HL-60 (cell line): Measurements from ENCODE around the gene RPS19.

Source experiments
- DNase-seq, 2 experiments: peaks; one replicate each; pipeline ENCODE4 v3.0.0-alpha.2; 2010 to 2020; ENCODE audit warnings: low read depth in 1 of 2, low spot score in 1 of 2
- H3K27ac ChIP-seq: fragments of 250-450 bp; sonication (Bioruptor Pico); replicated peaks from 2 replicates; pipeline ENCODE4 v1.5.1; 2020; ENCODE audit warnings: mild to moderate bottlenecking, moderate library complexity
- H3K27me3 ChIP-seq: fragments of 250-450 bp; sonication (Bioruptor Pico); 2 replicates; pipeline ENCODE4 v1.5.1; 2021; ENCODE audit warnings: mild to moderate bottlenecking, moderate library complexity; ENCODE audit not compliant: insufficient read depth, poor library complexity, severe bottlenecking
- H3K4me3 ChIP-seq: replicated peaks from 2 replicates; pipeline ENCODE4 v1.5.1; 2011; ENCODE audit warnings: mild to moderate bottlenecking, control low read depth, low read length; ENCODE audit not compliant: insufficient read depth
- CTCF ChIP-seq: IDR thresholded peaks from one replicate; pipeline ENCODE4 v1.5.1; 2011; ENCODE audit warnings: low read length, control low read depth, inconsistent platforms; ENCODE audit not compliant: insufficient read depth
- GABPA ChIP-seq: IDR thresholded peaks from 2 replicates; pipeline ENCODE4 v1.6.1; 2012; ENCODE audit warnings: low read depth
- POLR2AphosphoS5 ChIP-seq: IDR thresholded peaks from 2 replicates; pipeline ENCODE4 v1.6.1; 2012; ENCODE audit warnings: low read depth
- REST ChIP-seq: IDR thresholded peaks from 2 replicates; pipeline ENCODE4 v1.6.1; 2012; ENCODE audit warnings: low read depth; ENCODE audit not compliant: insufficient replicate concordance
- SPI1 ChIP-seq: IDR thresholded peaks from 2 replicates; pipeline ENCODE4 v1.6.1; 2012; ENCODE audit warnings: low read depth, mild to moderate bottlenecking, borderline replicate concordance
- long read RNA-seq: library from polyadenylated mRNA; unstranded; transcript quantifications from one replicate; pipeline ENCODE4 v2.0.0, GENCODE V29; 2020

Gene RPS19
- long read RNA-seq, transcript RPS19-206 (6 exons, 2,359 nt) = major isoform, 1,940 of 2,019 reads
- long read RNA-seq, partial matches to known transcripts = 65 of 2,019 reads
- long read RNA-seq, other reads (novel, unspliced or antisense) = 13 of 2,019 reads

- peak; percentile 94 for TF ChIP-seq POLR2AphosphoS5
- peak; percentile 61 for TF ChIP-seq REST
- peak; percentile 87 for TF ChIP-seq GABPA
- TF ChIP-seq CTCF = peak; percentile 44
- TF ChIP-seq SPI1 = peak; percentile 91
- Histone ChIP-seq H3K27me3 (no peaks in the 10 kb centered on the region), H3K4me3 (peak within 1 kb of the TSS; percentile 87), H3K27ac (peak within 1 kb of the TSS; percentile 92)
- DNase-seq = peak; percentile 98 to 99
These were observed at the start of gene RPS19 for GRCh38 chr19:41859618-41860418. Gene RPS19, plus strand, starts transcription at chr19:41860255. Its CDS starts 520 bp downstream, at chr19:41860775.

- DNase-seq = no peak
- Histone ChIP-seq H3K4me3 (no peak overlapping the region), H3K27ac (peak overlapping the region; percentile 66)
These were observed 49.8 kb upstream of the RPS19 start for GRCh38 chr19:41810301-41810700.

More at GRCh38 chr19:41810301-41810700, 49.8 kb upstream of the RPS19 start:
- H3K27me3 ChIP-seq = no peaks in the 10 kb centered on the region
- no peak for TF ChIP-seq CTCF
- no peak for TF ChIP-seq POLR2AphosphoS5
- no peak for TF ChIP-seq REST
- no peak for TF ChIP-seq GABPA
- TF ChIP-seq SPI1 = no peak
